ENCODE data around the gene FHAD1.

Gene FHAD1

DNA sequence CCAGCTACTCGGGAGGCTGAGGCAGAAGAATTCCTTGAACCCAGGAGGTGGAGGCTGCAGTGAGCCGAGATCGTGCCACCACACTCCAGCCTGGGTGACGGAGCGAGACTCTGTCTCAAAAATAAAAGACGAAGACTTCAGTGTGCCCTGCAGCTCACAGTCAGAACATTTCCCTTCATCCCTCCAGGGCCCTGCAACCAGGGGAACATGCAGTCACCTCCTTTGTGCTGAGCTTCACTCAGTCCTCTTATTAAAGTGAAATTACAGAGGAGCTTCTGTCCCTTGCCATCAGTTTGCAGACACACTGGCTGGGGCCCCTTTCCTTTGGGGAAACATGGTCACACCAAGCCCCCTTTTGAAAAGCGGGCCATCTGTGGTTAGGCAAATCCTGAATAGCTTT lies 24.2 kb downstream of the FHAD1 start:
- DNase-seq, result no peak
- Mint-ChIP-seq H3K4me1 (peaks cover 20% of the 10 kb centered on the region), H3K27ac (no peak overlapping the region), H3K27me3 (ENCODE audit: low read depth, poor library complexity) (peaks cover 28% of the 10 kb centered on the region), H3K9me3 (peaks cover 20% of the 10 kb centered on the region), H3K36me3 (ENCODE audit: low read depth) (no peaks in the 10 kb centered on the region), H3K4me3 (no peak overlapping the region)
- TF ChIP-seq, protein P1, sequence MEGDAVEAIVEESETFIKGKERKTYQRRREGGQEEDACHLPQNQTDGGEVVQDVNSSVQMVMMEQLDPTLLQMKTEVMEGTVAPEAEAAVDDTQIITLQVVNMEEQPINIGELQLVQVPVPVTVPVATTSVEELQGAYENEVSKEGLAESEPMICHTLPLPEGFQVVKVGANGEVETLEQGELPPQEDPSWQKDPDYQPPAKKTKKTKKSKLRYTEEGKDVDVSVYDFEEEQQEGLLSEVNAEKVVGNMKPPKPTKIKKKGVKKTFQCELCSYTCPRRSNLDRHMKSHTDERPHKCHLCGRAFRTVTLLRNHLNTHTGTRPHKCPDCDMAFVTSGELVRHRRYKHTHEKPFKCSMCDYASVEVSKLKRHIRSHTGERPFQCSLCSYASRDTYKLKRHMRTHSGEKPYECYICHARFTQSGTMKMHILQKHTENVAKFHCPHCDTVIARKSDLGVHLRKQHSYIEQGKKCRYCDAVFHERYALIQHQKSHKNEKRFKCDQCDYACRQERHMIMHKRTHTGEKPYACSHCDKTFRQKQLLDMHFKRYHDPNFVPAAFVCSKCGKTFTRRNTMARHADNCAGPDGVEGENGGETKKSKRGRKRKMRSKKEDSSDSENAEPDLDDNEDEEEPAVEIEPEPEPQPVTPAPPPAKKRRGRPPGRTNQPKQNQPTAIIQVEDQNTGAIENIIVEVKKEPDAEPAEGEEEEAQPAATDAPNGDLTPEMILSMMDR (IDR thresholded peaks at IDR 0.05), result no peak

DNA sequence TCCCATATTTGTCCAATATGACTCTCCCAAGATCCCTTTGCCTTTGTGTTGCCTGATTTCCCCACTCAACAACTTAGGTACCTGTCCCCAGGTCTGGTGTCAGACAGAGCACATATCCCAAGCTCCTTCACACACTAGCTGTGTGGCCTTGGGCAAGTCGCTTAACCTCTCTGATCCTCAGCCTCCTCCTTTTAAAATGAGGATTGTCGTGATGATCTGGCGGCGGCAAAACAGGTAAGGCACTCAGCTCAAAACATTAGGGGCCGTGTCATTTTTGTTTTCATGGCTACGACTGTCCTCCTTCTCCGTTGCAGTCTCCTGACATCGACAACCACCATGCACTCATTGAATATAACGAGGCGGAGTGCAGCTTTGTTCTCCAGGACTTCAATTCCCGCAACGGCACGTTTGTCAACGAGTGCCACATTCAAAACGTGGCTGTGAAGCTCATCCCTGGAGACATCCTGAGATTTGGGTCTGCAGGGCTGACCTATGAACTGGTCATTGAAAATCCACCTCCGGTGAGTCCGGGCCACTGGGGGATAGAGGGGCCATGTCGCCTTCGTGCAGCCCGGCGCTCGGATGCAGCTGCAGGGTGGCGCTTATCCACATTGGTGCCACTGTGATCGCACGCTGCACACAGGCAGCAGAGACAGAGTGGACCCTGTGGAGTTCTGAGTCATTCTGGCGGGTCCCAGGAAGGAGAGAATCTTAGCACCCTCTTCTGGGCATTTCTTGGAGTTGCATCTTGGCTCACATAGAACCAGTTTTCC lies 25.2 kb downstream of the FHAD1 start:
- Mint-ChIP-seq H3K4me1 (peaks cover 20% of the 10 kb centered on the region), H3K9me3 (peaks cover 10% of the 10 kb centered on the region), H3K4me3 (no peak overlapping the region), H3K36me3 (ENCODE audit: low read depth) (no peaks in the 10 kb centered on the region), H3K27me3 (ENCODE audit: low read depth, poor library complexity) (peaks cover 26% of the 10 kb centered on the region), H3K27ac (no peak overlapping the region)
- peak; percentile 60 for DNase-seq
- TF ChIP-seq, protein P1 (IDR thresholded peaks at IDR 0.05), result peak; percentile 81

DNA sequence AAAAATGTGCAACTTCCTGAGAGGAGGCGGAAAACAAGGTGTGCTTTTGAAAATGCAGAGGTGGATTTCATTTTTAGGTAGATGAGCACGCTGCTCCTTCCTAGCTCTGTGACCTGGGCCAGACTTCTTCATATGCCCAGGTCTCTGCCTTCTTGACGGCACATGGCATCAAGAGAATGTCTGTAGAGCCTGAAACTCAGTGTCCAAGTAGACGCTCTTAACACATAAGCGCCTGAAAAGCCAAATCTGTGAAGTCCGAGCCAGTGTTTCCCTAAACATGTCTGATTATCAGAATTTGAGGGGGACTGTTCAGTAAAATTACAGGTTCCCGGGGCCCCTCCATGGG lies 25.7 kb downstream of the FHAD1 start:
- Mint-ChIP-seq H3K9me3 (peaks cover 8% of the 10 kb centered on the region), H3K27me3 (ENCODE audit: low read depth, poor library complexity) (peaks cover 28% of the 10 kb centered on the region), H3K4me3 (no peak overlapping the region), H3K4me1 (peaks cover 20% of the 10 kb centered on the region), H3K27ac (no peak overlapping the region), H3K36me3 (ENCODE audit: low read depth) (no peaks in the 10 kb centered on the region)
- TF ChIP-seq, protein P1 (IDR thresholded peaks at IDR 0.05), result no peak
- no peak for DNase-seq

DNA sequence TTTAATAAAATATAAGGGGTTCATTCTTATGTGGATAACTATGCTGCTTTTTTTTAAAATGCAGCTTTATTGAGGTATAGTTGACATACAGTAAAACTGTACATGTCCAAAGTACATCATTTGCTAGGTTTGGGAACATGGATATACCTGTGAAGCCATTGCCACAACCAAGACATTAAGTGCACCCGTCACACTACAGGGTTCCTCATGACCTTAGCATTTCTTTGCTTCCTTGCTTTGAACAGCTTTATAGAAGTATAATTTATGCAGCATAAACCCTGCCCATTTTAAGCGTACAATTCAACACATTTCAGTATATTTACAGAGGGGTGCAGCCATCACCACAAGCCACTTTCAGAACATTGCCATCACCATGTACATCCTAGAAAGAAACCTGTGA lies 26.3 kb downstream of the FHAD1 start:
- H3K27me3 Mint-ChIP-seq (ENCODE audit: low read depth, poor library complexity), result peaks cover 28% of the 10 kb centered on the region
- no peaks in the 10 kb centered on the region for H3K36me3 Mint-ChIP-seq (ENCODE audit: low read depth)

DNA sequence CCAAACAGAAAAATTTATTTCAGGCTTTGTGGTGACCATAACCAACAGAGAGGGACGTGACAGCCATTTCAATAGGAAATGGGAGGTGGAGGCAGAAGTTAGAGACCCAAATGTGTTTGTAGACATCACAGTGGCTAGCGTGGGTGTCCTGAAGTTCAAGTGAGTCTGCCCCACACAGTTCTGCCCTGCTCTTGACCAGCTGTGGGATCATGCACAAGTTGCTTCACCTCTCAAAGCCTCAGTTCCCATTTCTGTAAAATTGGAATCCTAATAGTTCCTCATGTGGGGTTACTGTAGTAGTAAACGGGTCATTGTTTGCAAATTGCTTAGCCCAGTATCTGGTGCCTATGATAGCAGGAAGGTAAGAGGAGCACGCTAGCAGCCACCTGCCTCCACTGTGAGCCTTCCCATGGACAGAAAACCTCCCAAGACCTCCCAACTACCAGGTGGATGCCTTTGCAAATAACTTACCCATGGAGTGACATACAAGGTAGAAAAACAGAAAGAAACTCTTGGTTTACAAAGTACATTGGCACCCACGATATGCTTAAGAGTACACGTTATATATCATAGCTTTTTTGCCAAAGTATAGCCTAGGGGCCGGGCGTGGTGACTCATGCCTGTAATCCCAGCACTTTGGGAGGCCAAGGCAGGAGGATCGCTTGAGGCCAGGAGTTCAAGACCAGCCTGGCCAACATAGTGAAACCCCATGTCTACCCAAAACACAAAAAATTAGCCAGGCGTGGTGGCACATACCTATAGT lies 29.1 kb downstream of the FHAD1 start:
- peaks cover 20% of the 10 kb centered on the region for H3K4me1 Mint-ChIP-seq
- H3K4me3 Mint-ChIP-seq, result no peak overlapping the region
- TF ChIP-seq, protein P1 (IDR thresholded peaks at IDR 0.05), result no peak
- no peaks in the 10 kb centered on the region for H3K9me3 Mint-ChIP-seq
- H3K36me3 Mint-ChIP-seq (ENCODE audit: low read depth), result no peaks in the 10 kb centered on the region
- no peak overlapping the region for H3K27ac Mint-ChIP-seq
- DNase-seq, result no peak
- H3K27me3 Mint-ChIP-seq (ENCODE audit: low read depth, poor library complexity), result peaks cover 25% of the 10 kb centered on the region

More for the DNA sequence above, 26.3 kb downstream of the FHAD1 start:
- TF ChIP-seq, protein P1 (IDR thresholded peaks at IDR 0.05), result no peak
- DNase-seq, result no peak
- Mint-ChIP-seq H3K4me3 (no peak overlapping the region), H3K9me3 (peaks cover 8% of the 10 kb centered on the region), H3K4me1 (peaks cover 20% of the 10 kb centered on the region), H3K27ac (no peak overlapping the region)
